Right atrium auricular region (tissue), 2 donors: ENCODE results near the gene ACY1. TPM values are rescaled to one million over a fixed set of nuclear protein-coding genes. Genes with fewer than 3 reads are reported as not detected.

Source experiments
- DNase-seq: peaks from one replicate; pipeline ENCODE4 v3.0.0-alpha.2; 2019; ENCODE audit warnings: low spot score
- H3K27ac ChIP-seq, 2 donors: fragments of 200-600 bp; sonication (generic); 1 replicate in 1 of 2; 2 replicates in 1 of 2; pipeline ENCODE4 v1.5.1; 2016 to 2019
- H3K27me3 ChIP-seq, 2 donors: fragments of 200-600 bp; sonication (generic); one replicate each; pipeline versions ENCODE4 v1.5.1 to v1.6.0; 2017 to 2019
- H3K36me3 ChIP-seq: fragments of 200-600 bp; sonication (generic); one replicate; pipeline ENCODE4 v1.5.1; 2016
- H3K4me1 ChIP-seq, 2 donors: fragments of 200-600 bp; sonication (generic); one replicate each; pipeline versions ENCODE4 v1.5.1 to v1.6.0; 2017 to 2019
- H3K4me3 ChIP-seq, 2 donors: fragments of 200-600 bp; sonication (generic); 1 replicate in 1 of 2; 2 replicates in 1 of 2; pipeline ENCODE4 v1.5.1; 2017 to 2019; ENCODE audit warnings: mild to moderate bottlenecking in 1 of 2, moderate library complexity in 1 of 2
- H3K9me3 ChIP-seq, 2 donors: fragments of 200-600 bp; sonication (generic); one replicate each; pipeline ENCODE4 v1.5.1; 2019
- total RNA-seq, 2 donors: library from RNA; depleted of rRNA; stranded (reverse); fragments of >200 nt; gene quantifications; one replicate each; pipeline ENCODE4 v1.1.0, GENCODE V29; 2016
- TF ChIP-seq, protein P1 (sequence below), 2 donors: fragments of 200-600 bp; sonication (generic); IDR thresholded peaks; one replicate each; pipeline ENCODE4 v1.5.1; 2019; ENCODE audit warnings: antibody characterized with exemption in 2 of 2

The ACY1 gene
- total RNA-seq, 2 donors from 2014 or later, result 26.0 to 29.8 TPM

- peaks cover 0 to 22% of the 10 kb centered on the region in 2 donors for H3K4me1 ChIP-seq
- H3K4me3 ChIP-seq, result peak overlapping the region; percentile 18 to 48
- TF ChIP-seq, protein P1, sequence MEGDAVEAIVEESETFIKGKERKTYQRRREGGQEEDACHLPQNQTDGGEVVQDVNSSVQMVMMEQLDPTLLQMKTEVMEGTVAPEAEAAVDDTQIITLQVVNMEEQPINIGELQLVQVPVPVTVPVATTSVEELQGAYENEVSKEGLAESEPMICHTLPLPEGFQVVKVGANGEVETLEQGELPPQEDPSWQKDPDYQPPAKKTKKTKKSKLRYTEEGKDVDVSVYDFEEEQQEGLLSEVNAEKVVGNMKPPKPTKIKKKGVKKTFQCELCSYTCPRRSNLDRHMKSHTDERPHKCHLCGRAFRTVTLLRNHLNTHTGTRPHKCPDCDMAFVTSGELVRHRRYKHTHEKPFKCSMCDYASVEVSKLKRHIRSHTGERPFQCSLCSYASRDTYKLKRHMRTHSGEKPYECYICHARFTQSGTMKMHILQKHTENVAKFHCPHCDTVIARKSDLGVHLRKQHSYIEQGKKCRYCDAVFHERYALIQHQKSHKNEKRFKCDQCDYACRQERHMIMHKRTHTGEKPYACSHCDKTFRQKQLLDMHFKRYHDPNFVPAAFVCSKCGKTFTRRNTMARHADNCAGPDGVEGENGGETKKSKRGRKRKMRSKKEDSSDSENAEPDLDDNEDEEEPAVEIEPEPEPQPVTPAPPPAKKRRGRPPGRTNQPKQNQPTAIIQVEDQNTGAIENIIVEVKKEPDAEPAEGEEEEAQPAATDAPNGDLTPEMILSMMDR (IDR thresholded peaks at IDR 0.05), result peak; percentile 38 to 52
- H3K27me3 ChIP-seq, result no peaks in the 10 kb centered on the region
- DNase-seq, result no peak
- H3K9me3 ChIP-seq, result no peaks in the 10 kb centered on the region
- H3K36me3 ChIP-seq, result peaks cover 39% of the 10 kb centered on the region
- H3K27ac ChIP-seq, result peak overlapping the region; percentile 71 to 76
These were observed 27.2 kb upstream of the ACY1 start for GRCh38 chr3:51955893-51956770.

GRCh38 chr3:51957520-51958205 lies 25.7 kb upstream of the ACY1 start:
- Histone ChIP-seq H3K4me3 (no peak overlapping the region), H3K4me1 (peaks cover 0 to 38% of the 10 kb centered on the region in 2 donors), H3K36me3 (peaks cover 39% of the 10 kb centered on the region), H3K27me3 (no peaks in the 10 kb centered on the region), H3K9me3 (no peaks in the 10 kb centered on the region), H3K27ac (no peak overlapping the region)
- DNase-seq, result no peak
- TF ChIP-seq, protein P1 (IDR thresholded peaks at IDR 0.05), result no peak

GRCh38 chr3:51958603-51959521 lies 24.5 kb upstream of the ACY1 start:
- no peak for DNase-seq
- Histone ChIP-seq H3K27me3 (no peaks in the 10 kb centered on the region), H3K4me3 (no peak overlapping the region), H3K27ac (no peak overlapping the region), H3K9me3 (no peaks in the 10 kb centered on the region), H3K4me1 (peaks cover 0 to 50% of the 10 kb centered on the region in 2 donors), H3K36me3 (peaks cover 39% of the 10 kb centered on the region)
- TF ChIP-seq, protein P1 (IDR thresholded peaks at IDR 0.05), result no peak

DNA sequence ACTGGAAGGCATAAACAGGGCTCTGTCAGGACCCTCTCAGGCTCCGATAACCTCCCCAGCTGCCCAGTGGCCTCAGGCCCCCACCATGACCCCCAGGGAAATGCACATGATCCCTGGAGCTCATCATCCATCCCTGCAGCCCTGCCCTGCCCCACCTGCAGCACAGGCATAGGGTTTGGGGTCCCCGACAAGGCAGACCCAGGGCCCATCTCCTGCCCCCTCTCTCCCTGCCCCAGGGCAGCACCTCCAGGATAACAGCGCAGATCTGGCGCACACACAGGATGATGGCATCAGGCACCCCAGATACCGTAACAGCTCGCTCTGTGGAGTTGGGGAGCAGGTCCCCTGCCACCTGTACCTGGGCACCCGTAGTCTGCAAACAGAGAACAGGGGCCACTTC lies 23.7 kb upstream of the ACY1 start:
- Histone ChIP-seq H3K9me3 (no peaks in the 10 kb centered on the region), H3K36me3 (peaks cover 39% of the 10 kb centered on the region), H3K4me1 (peaks cover 0 to 57% of the 10 kb centered on the region in 2 donors), H3K27me3 (no peaks in the 10 kb centered on the region), H3K4me3 (no peak overlapping the region), H3K27ac (no peak overlapping the region)
- DNase-seq, result no peak
- TF ChIP-seq, protein P1 (IDR thresholded peaks at IDR 0.05), result no peak

DNA sequence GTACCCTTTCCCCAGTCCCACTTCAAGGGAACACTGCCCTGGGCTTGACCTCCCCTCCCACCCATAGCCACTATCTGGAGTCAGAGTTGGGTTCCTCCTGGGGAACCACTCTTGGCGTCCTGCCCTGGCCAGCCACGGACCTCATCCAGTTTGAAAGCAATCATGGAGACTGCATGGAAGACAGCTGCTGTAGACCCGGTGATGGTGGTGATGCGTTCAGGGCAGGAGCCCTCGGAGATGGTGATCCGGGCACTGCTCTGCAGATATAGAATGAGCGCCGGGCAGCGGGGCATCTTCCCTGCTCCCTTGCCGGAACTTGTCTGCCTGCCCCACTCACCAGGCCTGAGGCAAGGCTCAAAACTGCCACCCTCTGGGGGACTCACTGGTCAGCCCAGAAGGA lies 22.9 kb upstream of the ACY1 start:
- Histone ChIP-seq H3K4me3 (no peak overlapping the region), H3K27me3 (no peaks in the 10 kb centered on the region), H3K36me3 (peaks cover 39% of the 10 kb centered on the region), H3K4me1 (peaks cover 0 to 59% of the 10 kb centered on the region in 2 donors), H3K27ac (no peak overlapping the region), H3K9me3 (no peaks in the 10 kb centered on the region)
- no peak for DNase-seq
- TF ChIP-seq, protein P1 (IDR thresholded peaks at IDR 0.05), result no peak
